Liver (tissue), 1 donor: ENCODE results near the gene SEMA4F.

Source experiments
- FOXA1 ChIP-seq: IDR thresholded peaks from 2 replicates; pipeline ENCODE4 v1.6.1; 2016; ENCODE audit warnings: antibody characterized with exemption
- YY1 ChIP-seq: IDR thresholded peaks from 2 replicates; pipeline ENCODE4 v1.6.1; 2016; ENCODE audit warnings: antibody characterized with exemption, mild to moderate bottlenecking

DNA sequence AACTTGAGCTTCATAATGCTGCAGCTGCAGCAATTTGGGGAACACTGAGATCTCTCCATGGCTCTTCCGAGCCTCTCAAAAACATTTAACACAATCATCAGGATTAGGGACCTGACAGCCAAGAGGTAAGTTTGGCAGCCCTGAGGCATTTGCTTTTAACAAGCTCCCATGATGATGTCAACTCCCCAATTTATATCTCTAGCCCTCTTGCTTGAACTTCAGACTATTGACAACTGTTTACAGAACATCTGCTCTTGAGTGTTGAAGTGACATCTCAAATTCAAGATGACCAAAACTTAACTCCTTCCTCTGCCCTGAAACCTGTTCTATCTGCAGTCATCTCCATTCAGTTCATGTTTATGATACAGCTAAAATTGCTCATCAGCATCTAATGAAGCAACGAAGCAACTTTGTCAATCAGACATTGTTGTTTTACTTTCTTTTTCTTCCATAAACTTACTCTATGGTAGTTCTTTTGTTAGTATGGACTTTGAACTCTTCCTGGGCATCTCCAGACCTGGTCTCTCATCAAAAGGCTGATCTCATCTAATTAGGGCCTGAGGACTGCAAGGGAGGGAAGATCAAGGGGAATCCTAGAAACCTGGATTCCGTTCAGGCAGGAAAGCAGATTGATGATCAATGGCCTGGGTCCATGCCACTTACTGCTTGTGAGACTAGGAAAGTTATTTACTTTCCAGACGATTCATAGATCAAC is 48.1 kb downstream of the SEMA4F start:
- TF ChIP-seq YY1 = no peak
- no peak for TF ChIP-seq FOXA1
